HG03354 (cell line): Measurements from ENCODE around the gene FGGY.
"Not testable (repeated sequence)": the region's sequence is repeated elsewhere in the genome, so short reads cannot be mapped to it uniquely, and the experiment has no call there.

Source experiments
- ATAC-seq: cut with Tn5 transposase; IDR thresholded peaks from one replicate; pipeline ENCODE4 v1.9.1; 2021; ENCODE audit warnings: mild to moderate bottlenecking; ENCODE audit not compliant: unreplicated experiment, poor library complexity, severe bottlenecking

Gene FGGY

GRCh38 chr1:59521456-59521855 lies 224.6 kb downstream of the FGGY start:
- ATAC-seq, result no peak

- no peak for ATAC-seq
Measured at GRCh38 chr1:59522925-59523505, 226.1 kb downstream of the FGGY start.

GRCh38 chr1:59523745-59524450 lies 227.0 kb downstream of the FGGY start:
- no peak for ATAC-seq

- ATAC-seq, result no peak
Measured at GRCh38 chr1:59526240-59526639, 229.3 kb downstream of the FGGY start.

GRCh38 chr1:59528471-59528870 lies 231.6 kb downstream of the FGGY start:
- ATAC-seq, result no peak

- no peak for ATAC-seq
Measured at GRCh38 chr1:59528900-59529299, 232.0 kb downstream of the FGGY start.

GRCh38 chr1:59530119-59530518 lies 233.2 kb downstream of the FGGY start:
- no peak for ATAC-seq

- ATAC-seq, result peak; percentile 47
Measured at GRCh38 chr1:59532102-59532501, 235.2 kb downstream of the FGGY start.

- ATAC-seq, result not testable (repeated sequence)
Measured at GRCh38 chr1:59538476-59538875, 241.6 kb downstream of the FGGY start.

- ATAC-seq, result no peak
Measured at GRCh38 chr1:59539961-59540681, 243.2 kb downstream of the FGGY start.

- no peak for ATAC-seq
Measured at GRCh38 chr1:59541161-59541560, 244.3 kb downstream of the FGGY start.

GRCh38 chr1:59541891-59542290 lies 245.0 kb downstream of the FGGY start:
- ATAC-seq, result no peak

- no peak for ATAC-seq
Measured at GRCh38 chr1:59543211-59543668, 246.3 kb downstream of the FGGY start.

GRCh38 chr1:59544615-59545293 lies 247.9 kb downstream of the FGGY start:
- no peak for ATAC-seq

- no peak for ATAC-seq
Measured at GRCh38 chr1:59545830-59546229, 248.9 kb downstream of the FGGY start.

GRCh38 chr1:59549066-59549837 lies 252.4 kb downstream of the FGGY start:
- ATAC-seq, result no peak

- no peak for ATAC-seq
Measured at GRCh38 chr1:59549903-59550302, 253.0 kb downstream of the FGGY start.

- no peak for ATAC-seq
Measured at GRCh38 chr1:59552007-59552406, 255.1 kb downstream of the FGGY start.

- ATAC-seq, result no peak
Measured at GRCh38 chr1:59553371-59553770, 256.5 kb downstream of the FGGY start.
